ENCODE measurements around the gene HLCS.
"Not testable (repeated sequence)": the region's sequence is repeated elsewhere in the genome, so short reads cannot be mapped to it uniquely, and the experiment has no call there.

The HLCS gene

DNA sequence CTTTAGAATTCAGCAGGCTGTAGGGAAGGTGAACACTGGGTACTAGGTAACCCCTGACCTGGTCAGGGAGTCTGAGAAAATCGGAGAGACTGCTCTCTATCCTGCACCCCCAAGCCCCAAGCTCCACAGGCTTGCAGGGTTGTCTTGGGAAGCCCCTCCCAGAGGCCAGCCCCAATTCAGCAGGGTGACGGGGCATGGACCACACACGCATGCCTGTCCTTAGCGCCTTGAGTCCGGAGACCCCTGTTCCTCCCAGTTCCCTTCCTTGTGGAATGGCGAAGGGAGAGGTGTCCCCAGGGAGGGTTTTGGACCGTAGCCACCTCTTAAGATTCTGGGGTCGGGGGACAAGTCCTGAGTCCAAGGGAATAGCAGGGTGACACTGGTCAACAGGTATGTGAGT, 116.1 kb downstream of the HLCS start:
- no peak for DNase-seq (ENCODE audit: low read depth, low spot score)

DNA sequence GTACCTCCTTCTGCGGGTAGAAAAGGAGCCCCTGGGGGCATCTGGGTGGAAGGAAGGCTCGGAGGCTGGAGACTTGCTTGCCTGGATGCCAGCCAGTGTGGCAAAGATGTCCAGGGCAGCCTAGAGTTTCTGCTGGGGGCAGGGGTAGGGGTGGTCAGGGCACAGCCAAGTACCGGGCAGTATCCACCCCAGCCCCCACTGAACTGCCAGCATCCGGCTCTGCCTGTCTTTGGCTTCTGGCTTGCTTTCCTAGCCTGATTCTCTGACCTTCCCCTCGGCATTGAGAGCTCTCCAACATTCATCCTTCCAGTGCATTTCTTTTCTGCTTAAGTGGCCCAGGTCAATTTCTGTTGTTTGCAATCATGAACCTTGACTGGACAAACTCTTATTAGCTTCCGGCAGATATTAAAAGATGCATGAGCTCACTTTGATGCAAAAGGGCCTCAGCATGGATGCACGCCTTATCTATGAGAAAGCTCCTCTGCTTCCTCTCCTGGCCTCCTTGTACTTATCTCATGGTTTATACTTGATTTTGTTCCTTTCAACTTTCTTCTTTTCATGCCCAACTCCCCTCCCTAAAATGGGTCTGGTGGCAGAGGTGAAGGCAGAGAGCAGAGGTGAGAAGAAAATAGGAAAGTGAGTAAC, 116.9 kb downstream of the HLCS start:
- no peak for DNase-seq (ENCODE audit: low read depth, low spot score)

DNA sequence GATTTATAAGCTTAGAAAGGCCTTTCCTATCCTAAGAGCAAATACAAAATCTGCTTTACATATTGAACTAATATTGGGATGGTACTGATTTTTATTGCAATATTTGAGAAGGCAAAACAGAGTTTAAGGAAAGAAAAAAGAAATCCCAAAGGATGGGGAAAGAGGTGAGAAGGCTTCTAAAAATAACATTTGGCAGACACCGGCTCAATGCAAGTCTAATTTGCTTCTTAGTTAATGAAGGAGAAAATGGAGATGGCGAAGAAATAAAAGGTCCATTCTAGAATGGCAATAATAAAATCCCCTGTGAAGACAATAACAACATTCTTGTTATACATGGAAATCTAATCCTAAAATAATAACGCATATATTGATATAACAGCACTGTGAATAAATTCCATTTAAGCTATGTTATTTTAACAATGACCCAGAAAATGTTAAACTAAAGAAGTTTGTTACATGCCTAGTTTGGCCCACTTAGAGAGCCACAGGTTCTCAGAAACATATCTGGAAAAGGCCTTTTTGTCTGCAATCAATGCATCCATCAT, 117.7 kb downstream of the HLCS start:
- DNase-seq (ENCODE audit: low read depth, low spot score): peak; percentile 13

DNA sequence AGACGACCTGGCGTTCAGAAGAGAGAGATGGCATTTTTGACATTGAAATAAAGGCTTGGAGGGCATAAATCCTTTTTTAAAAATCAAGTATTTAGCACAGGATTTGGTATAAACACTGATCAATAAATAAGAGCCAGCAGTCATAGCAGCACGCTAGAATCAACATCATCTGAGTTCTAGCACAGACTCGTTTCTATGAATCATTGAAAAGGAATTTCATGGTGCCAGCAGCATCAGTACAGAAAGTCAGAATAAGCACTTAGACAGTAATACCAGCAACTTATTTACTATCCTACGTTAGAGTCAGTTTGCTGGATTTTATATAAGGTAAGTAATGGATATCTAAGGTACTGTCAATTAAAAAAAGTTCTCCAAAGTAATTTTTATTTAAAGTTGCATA, 119.3 kb downstream of the HLCS start:
- peak; percentile 44 for DNase-seq (ENCODE audit: low read depth, low spot score)

DNA sequence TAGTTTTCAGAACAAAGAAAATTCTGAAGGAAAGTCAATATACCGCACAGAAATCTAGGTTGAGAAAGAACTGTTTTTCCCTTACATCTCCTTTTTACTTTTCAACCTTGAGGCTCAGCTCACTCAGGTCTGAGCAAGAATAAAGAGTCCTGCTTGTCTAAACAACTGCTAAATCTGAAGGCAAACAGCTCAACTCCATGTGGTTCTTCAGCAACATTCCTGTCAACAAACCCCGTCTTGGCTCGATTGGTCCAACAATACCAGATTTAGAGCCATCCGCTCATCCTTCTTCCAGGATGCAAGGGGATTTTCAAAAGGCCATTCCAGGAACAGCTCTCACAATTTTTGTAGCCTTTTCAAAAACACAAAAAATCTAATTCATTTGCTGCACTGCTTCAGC, 119.8 kb downstream of the HLCS start:
- no peak for DNase-seq (ENCODE audit: low read depth, low spot score)

DNA sequence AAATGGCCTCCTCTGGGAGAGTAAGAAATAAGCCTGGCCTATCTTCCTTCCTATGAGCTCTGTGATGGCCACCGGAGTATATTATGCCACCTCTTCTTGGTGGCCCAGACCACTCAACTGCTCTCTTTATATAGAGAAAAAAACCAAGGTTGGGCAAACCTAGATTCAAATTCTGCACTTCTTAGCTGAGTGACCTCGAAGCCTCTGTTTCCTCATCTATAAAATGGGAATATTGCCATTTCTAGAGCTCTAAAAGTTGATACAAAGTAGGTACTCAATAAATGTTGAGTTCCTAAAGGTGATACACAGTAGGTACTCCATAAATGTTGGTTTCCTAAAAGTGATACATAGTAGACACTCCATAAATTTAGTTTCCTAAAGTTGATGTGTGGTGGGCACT, 120.7 kb downstream of the HLCS start:
- DNase-seq (ENCODE audit: low read depth, low spot score): no peak

DNA sequence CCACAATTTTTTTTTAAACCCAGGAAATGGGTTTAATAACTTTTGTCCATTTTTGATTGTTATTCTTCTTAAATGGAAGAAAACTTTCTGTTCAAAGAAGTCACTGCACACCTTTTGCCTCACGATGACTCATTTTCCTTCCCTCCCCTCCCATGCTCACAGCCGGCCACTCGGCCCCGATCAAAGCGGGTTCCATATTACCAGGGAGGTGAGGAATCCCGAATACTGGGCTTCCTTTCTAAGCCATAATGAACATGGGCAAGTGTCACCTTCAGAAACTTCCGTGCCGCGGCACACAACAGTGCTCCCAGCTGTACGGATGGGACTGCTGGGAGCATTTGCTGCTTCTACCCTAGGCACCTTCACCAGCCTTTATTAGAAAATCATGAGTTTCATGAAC, 121.4 kb downstream of the HLCS start:
- no peak for DNase-seq (ENCODE audit: low read depth, low spot score)

DNA sequence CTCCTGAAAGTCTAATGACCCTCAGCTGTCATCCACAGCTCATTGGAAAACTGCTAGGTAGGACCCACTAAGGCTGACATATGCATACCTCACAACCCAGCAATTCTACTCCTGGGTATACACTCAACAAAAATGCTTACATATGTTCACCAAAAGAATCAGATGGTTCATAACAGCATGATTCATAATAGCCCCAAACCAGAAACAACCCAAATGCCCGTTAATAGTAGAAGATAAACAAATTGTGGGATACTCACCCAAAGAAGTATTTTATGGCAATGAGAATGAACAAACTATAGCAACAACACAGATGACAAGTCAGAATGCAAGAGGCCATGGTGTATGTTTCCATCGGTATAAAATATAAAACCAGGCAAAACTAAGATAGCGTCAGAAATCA, 124.6 kb downstream of the HLCS start:
- no peak for DNase-seq (ENCODE audit: low read depth, low spot score)

DNA sequence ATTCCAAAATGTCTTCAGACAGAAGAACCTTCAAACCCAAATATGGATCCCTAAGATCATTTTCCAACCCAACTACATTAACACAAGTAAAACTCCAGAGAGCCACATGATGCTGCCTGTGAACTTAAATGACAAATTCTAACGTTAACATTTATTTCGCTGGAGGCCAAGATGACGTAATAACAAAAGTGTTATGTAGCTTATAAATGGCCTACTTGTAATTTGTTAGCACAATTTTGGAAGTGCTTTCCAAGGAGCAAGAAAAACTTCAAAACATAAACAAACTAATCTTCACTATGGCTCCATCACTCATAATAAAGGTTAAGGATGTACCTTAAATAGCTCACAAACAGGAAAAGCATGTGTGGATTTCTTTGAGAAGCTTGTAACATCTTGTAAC, 126.7 kb downstream of the HLCS start:
- no peak for DNase-seq (ENCODE audit: low read depth, low spot score)

DNA sequence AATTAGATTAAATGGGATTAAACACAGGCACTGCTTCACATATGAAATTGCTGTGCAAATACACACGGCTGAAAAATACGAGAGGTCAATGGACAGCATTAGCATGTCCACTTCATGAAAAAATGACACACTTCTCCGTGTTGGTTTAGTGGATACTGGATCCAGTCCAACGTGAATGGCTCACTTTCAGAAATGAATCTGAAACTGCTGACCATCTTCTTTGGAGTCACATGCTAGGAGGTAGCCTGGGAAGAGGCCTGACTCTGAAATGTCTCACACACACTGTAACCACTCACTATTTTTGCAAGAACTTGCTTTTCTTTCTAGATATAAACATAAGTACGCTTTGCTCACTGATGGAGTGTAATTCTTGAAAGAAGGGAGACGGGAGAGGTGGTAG, 127.3 kb downstream of the HLCS start:
- no peak for DNase-seq (ENCODE audit: low read depth, low spot score)

DNA sequence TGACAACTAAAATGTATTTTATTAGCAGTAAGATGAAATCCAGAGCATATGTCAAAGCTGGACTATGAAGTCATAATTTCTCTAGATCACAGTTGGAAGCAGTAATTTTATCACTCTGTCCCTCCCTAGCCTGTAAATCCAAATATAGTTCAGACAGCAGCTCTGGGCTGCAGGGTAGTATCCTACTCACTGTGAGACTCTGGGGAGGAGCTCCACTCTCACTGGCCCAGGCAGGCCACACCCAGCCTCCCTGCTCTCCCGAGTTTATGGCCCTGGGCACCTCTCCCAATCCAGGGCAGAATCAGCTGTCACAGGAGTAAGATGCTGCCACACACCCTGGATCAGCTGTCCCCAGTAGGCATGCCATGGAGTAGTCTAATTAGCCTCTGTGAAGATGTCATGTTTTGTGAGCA, 131.1 kb downstream of the HLCS start:
- no peak for DNase-seq (ENCODE audit: low read depth, low spot score)

DNA sequence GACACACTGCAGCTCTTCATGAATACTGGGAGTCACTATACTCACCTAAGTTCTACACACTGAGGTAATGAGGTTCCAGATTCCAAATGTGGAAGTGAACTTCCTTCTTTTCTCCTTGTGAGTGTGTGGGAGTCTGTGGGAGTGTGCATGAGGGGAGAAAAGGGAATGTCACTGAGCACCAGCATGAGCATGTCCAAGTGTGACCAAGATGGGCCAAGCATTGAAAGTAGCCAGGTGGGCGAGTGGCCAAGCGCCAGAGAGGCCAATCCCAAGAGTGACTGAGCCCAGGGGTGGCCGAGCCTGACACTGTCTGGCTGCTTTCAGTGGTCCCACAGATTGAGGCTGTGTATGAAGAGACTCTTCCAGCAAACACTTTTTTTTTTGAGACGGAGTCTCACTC, 132.3 kb downstream of the HLCS start:
- DNase-seq (ENCODE audit: low read depth, low spot score): no peak

DNA sequence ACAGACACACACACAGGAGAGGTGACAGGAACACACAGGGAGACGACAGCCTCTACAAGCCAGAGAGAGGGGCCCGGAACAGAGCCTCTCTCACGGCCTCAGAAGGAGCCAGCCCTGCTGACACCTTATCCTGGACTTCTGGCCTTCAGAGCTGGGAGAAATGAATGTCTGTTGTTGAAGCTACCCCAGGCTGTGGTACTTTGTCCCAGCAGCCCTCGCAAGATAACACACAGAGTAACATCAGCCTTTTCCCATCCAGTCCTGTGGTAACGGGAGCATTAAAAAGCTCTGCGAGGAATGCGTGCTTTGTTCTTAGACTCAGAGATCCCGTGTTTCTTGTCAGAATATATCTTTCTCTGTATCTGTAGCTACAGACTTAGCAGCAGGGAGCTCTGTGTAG, 136.4 kb downstream of the HLCS start:
- no peak for DNase-seq (ENCODE audit: low read depth, low spot score)

DNA sequence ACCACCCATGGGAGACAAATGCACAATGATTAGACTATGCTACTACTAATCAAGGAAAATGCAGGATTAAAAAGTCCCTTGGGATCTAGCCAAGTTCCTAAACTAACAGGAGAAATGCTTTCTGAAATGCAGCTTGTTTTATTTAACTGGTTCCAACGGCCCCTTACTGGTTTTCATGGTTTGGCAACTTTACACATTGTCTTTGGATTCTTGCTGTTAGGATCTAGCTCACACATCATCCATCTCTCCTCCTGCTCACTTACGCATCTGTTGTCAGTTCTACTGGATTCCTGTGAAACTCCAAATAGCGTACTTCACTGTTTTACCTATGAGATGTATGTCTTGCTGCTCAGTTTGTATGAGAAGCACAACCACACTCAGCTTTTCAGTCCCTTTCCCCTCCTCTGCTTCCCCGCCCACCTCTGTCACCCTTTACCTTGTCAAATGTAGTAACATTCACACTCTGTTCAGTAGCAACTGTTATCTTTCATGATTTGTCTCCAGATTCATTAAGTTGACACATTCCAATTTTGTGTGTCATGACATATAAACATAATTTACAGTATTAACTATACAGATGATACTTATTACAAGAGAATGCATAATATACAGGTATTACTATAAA, 137.5 kb downstream of the HLCS start:
- no peak for DNase-seq (ENCODE audit: low read depth, low spot score)

DNA sequence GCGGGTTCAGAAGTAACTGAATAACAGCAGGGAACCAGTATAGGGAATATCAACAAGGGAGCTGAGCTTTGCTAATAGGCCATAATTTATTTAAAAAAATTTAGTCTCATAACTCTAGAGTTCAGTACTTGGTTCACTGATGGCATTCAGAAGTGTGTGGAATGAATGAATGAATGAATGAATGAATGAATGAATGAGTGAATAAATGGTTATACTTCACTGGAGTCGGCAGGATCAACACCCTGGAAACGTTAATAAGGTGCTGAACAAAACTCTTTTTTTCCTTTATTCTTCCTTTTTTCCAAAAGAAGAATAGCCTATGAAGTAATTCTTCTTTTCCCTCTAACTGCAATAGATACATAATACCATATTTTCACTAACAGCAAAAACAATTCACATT, 138.3 kb downstream of the HLCS start:
- DNase-seq (ENCODE audit: low read depth, low spot score): no peak

DNA sequence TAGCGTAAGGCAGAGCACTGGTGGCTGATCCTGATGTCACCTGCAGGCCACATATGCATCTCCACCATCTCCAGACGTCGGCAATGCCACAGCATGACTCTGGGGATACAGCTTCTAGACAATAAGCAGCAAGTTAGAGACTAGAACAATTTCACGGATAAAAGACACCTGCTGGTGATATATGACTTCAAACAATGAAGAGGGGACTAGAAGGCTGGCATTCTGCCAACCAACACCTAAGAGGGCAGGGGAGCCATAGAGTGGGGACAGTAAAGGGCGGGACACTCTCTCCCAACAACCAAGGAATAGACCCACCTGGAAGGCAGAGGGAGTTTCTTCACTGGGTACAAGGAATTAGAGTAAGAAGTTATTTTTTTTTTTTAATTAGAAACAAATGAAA, 140.8 kb downstream of the HLCS start:
- no peak for DNase-seq (ENCODE audit: low read depth, low spot score)

DNA sequence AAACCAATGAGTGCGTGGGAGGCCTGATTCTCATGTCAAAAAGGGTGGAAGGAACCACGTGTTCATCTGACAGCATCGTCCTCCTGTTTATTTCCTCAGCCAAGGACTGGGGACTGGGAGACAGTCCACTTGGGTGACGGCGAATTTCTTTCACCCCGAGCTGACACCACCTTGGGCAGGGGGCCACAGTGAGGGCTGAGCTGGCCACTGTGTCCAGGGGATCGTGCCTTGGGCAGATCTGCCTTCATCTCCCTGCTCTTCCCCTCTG, 145.5 kb downstream of the HLCS start:
- no peak for DNase-seq (ENCODE audit: low read depth, low spot score)

DNA sequence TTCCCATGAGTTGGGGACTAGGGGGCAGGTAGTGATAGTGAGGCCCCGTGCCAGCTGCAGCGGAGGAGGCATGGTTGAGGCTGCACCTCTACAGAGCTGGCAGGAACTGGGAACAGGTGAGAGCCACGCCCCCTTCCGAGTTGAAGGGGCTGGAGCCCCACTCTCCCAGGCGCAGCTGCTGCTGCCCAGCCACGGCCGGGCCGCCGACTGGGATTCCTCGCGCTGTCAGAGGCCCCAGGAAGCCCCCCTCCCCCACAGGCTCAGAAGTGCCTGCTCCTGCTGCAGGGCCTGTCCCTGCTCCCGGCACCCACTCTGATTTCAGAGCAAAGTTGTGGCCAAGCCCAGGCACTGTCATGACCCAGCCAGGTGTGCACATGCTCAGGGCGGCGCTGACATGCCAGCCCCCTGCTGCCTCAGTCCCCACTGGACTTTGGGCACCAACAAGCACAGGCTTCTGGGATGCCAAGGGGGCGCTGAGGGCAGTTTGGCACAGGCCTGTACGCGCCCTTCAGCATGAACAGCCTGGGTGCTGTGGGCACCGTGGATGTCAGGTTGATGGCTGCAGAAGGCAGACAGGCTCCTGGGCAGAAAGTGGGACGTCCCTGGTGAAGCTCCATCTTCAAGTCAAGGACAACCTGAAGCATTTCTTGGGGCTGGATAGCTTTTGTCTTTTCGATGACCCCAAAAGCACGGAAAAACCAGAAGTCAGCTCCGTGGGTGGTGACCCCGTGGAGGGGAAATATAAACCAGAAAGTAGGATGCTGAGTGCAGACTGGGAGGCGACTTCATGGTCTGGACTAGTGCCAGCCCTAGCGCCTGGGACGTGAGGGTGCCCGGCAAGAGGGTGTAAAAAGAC, 146.1 kb downstream of the HLCS start:
- no peak for DNase-seq (ENCODE audit: low read depth, low spot score)

DNA sequence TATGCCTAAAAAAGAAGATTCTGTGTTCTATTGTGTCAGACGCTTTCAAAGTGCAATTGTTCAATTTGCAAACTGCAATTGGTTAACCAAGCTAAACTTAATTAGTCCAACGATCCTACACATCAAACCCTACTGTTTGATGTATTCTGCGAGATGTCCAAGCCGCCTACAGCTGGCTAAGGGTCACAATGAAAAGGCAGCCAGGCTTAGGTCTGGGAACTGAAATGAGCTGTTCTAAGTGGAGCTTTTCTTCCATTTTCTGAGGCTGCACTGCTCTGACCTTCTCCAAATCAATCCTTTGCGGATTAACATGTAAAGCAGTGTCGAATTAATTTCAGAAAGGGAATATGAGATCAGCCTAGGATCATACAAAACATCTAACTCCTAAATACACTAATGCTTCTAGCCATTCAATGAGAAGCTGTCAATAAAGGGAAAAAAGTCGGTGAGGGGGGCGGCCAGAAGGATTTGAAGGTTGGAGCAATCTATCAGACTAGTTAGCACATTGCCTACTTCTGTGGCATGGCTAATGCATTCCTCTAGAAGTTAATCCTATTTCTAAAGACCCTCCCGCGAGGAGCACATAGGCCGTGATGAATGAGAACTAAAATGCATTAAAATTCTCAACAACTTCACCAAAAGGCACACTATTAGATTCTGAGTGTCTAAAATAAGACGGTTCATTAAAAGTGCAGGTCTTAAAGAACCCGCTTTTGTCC, 148.6 kb downstream of the HLCS start:
- no peak for DNase-seq (ENCODE audit: low read depth, low spot score)

DNA sequence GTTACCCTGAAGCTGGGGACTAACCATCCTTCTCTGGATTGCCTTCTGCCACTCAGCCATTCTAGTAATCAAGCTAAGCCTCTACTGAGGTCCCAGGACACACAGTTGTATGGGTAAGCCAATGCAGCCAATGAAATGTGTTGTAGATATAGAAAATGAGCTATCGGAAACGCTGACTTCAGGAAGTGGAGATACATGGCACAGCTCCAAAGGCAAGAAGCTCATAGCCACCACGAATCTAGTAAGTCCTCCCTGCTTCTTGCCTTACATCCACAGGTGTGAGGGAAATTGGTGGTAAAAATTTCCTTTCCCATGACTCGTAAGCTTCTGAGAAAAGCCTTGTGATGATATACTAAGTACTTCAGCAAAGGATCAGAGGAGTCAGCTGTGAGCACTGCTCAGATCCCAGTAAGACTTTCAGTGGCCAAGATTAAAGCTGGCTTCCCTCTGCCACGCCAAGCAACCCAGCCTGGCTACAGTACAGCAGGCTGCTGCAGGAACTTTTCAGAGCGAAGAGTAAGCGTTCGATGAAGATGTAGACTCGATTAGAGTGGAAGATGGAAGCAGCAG, 149.8 kb downstream of the HLCS start:
- no peak for DNase-seq (ENCODE audit: low read depth, low spot score)

DNA sequence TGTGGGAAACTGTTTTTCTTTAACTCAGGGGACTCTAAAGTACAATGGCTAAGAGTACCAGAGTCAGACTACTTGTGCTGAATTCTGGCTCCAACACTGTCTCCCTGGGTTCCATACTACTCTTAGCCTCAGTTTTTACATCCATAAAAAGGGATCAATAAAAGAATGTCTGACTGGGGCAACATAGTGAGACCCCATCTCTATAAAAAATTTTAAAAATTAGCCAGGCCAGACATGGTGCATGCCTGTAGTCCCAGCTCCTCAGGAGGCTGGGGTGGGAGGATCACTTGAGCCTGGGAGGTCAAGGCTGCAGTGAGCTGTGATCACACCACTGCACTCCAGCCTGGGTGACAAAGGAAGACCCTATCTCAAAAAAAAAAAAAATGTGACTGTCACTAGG, 150.4 kb downstream of the HLCS start:
- not testable (repeated sequence) for DNase-seq (ENCODE audit: low read depth, low spot score)

DNA sequence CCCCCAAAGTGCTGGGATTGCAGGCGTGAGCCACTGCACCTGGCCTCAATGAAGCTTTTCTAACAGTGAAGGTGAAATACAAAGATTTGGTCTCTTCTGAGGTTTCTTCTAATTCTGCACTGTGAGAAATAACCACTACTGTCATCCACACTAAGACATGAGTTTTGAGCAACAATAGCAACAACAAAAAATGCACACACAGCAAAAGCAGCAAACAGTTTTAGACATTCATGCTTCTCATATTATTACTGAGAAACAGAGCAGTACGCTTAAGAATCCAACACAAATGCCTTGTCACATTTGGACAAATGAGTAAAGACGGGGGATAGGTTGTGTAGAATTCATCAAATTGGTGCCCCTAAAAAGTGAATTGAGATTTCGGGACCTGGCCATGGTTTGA, 151.2 kb downstream of the HLCS start:
- no peak for DNase-seq (ENCODE audit: low read depth, low spot score)

Data from brain pericyte (primary cell).